HepG2 (cell line): ENCODE measurements around the gene METTL16. TPM values are rescaled to one million over a fixed set of nuclear protein-coding genes. Genes with fewer than 3 reads are reported as not detected.
A peak's percentile ranks its signal among the peaks of the same experiment; 100 is the strongest.

Experiments
- ATRX ChIP-seq: sonication (generic); formaldehyde crosslinking; IDR thresholded peaks from 2 replicates; pipeline ENCODE4 v1.4.0; 2020; ENCODE audit warnings: missing genetic modification reagents, borderline replicate concordance
- HNF1A ChIP-seq, 2 experiments: sonication (generic) in 1 of 2; formaldehyde crosslinking in 1 of 2; IDR thresholded peaks; 2 replicates each; pipeline versions ENCODE4 v1.4.0 to v1.6.1; 2016 to 2020; ENCODE audit warnings: borderline replicate concordance in 1 of 2, low read depth in 1 of 2, mild to moderate bottlenecking in 1 of 2, missing genetic modification reagents in 1 of 2
- HNF4A ChIP-seq: sonication (generic); formaldehyde crosslinking; IDR thresholded peaks from 2 replicates; pipeline ENCODE4 v1.4.0; 2020; ENCODE audit warnings: missing genetic modification reagents
- KDM4B ChIP-seq: sonication (generic); formaldehyde crosslinking; IDR thresholded peaks from 2 replicates; pipeline ENCODE4 v1.4.0; 2020; ENCODE audit warnings: missing genetic modification reagents
- MLLT10 ChIP-seq: sonication (generic); formaldehyde crosslinking; IDR thresholded peaks from 2 replicates; pipeline ENCODE4 v1.4.0; 2020; ENCODE audit warnings: missing genetic modification reagents
- MXI1 ChIP-seq: IDR thresholded peaks from 3 replicates; pipeline ENCODE4 v1.6.1; 2012; ENCODE audit warnings: low read depth, low read length, inconsistent platforms, borderline replicate concordance
- NR0B2 ChIP-seq: sonication (generic); formaldehyde crosslinking; IDR thresholded peaks from 2 replicates; pipeline ENCODE4 v1.4.0; 2020; ENCODE audit warnings: mild to moderate bottlenecking, missing genetic modification reagents
- PCBP1 ChIP-seq: fragments of 200-400 bp; formaldehyde crosslinking; IDR thresholded peaks from 2 replicates; pipeline ENCODE4 v1.6.1; 2017; ENCODE audit warnings: mild to moderate bottlenecking, low read depth, low read length, borderline replicate concordance
- SETDB1 ChIP-seq: sonication (generic); formaldehyde crosslinking; IDR thresholded peaks from 2 replicates; pipeline ENCODE4 v1.5.1; 2020; ENCODE audit warnings: missing genetic modification reagents, mild to moderate bottlenecking, borderline replicate concordance
- SPEN ChIP-seq: sonication (generic); formaldehyde crosslinking; IDR thresholded peaks from 2 replicates; pipeline ENCODE4 v1.5.1; 2020; ENCODE audit warnings: low read depth, mild to moderate bottlenecking, missing genetic modification reagents
- TOPORS ChIP-seq: sonication (generic); formaldehyde crosslinking; IDR thresholded peaks from 2 replicates; pipeline ENCODE4 v1.8.0; 2023; ENCODE audit warnings: mild to moderate bottlenecking, missing genetic modification reagents
- TSC22D2 ChIP-seq: sonication (generic); formaldehyde crosslinking; IDR thresholded peaks from 2 replicates; pipeline ENCODE4 v1.5.1; 2020; ENCODE audit warnings: missing genetic modification reagents, mild to moderate bottlenecking, borderline replicate concordance
- ZBTB38 ChIP-seq: sonication (generic); formaldehyde crosslinking; IDR thresholded peaks from 2 replicates; pipeline ENCODE4 v1.5.1; 2020; ENCODE audit warnings: mild to moderate bottlenecking, missing genetic modification reagents
- ZFP90 ChIP-seq: sonication (generic); formaldehyde crosslinking; IDR thresholded peaks from 2 replicates; pipeline ENCODE4 v1.8.0; 2022; ENCODE audit warnings: missing genetic modification reagents, mild to moderate bottlenecking, inconsistent platforms, borderline replicate concordance
- ZNF292 ChIP-seq: sonication (generic); formaldehyde crosslinking; IDR thresholded peaks from 2 replicates; pipeline ENCODE4 v1.8.1; 2022; ENCODE audit warnings: mild to moderate bottlenecking, low read depth, missing genetic modification reagents, borderline replicate concordance
- ZNF3 ChIP-seq: IDR thresholded peaks from 2 replicates; pipeline ENCODE4 v1.7.0; 2017; ENCODE audit warnings: inconsistent platforms
- ZNF451 ChIP-seq: sonication (generic); formaldehyde crosslinking; IDR thresholded peaks from 2 replicates; pipeline ENCODE4 v1.5.0; 2020; ENCODE audit warnings: mild to moderate bottlenecking, missing genetic modification reagents
- ZNF790 ChIP-seq: sonication (generic); formaldehyde crosslinking; IDR thresholded peaks from 2 replicates; pipeline ENCODE4 v1.8.0; 2022; ENCODE audit warnings: missing genetic modification reagents, mild to moderate bottlenecking, borderline replicate concordance
- ZNF83 ChIP-seq: sonication (generic); formaldehyde crosslinking; IDR thresholded peaks from 2 replicates; pipeline ENCODE4 v1.4.0; 2020; ENCODE audit warnings: missing genetic modification reagents, mild to moderate bottlenecking, borderline replicate concordance
- polyA plus RNA-seq, 8 experiments: library from polyadenylated mRNA; depleted of rRNA in 3 of 8; stranded (reverse) in 7 of 8; unstranded in 1 of 8; fragments of >200 nt; fragmentation: Illumina TruSeq in 4 of 8; extraction: Trizol in 4 of 8; gene quantifications; 2 replicates each; pipeline versions ENCODE4 v1.2.1 to v1.2.3, GENCODE V29; 2011 to 2016; ENCODE audit warnings: low read depth in 4 of 8, missing spikeins in 1 of 8, mixed read lengths in 1 of 8; ENCODE audit not compliant: insufficient read depth in 1 of 8
- total RNA-seq, 5 experiments: library from RNA; depleted of rRNA; stranded (reverse); fragments of >200 nt; fragmentation: Illumina TruSeq; extraction: Trizol; gene quantifications; 2 replicates each; pipeline ENCODE4 v1.2.3, GENCODE V29; 2016; ENCODE audit warnings: low read depth in 1 of 5
- TF ChIP-seq, protein P1 (sequence below): sonication (generic); formaldehyde crosslinking; IDR thresholded peaks from 2 replicates; pipeline ENCODE4 v1.4.0; 2020; ENCODE audit warnings: missing genetic modification reagents

METTL16 gene
- total and polyA plus RNA-seq, 2 of the 13 experiments (the other 11 are each of a cell fraction or from before 2014, with no cell fraction given), result 11.6 to 18.5 TPM

- TF ChIP-seq HNF1A (IDR thresholded peaks at IDR 0.05; ENCODE audit: low read depth) (no peak), HNF1A (CRISPR knock-in tag; IDR thresholded peaks at IDR 0.05; ENCODE audit: borderline replicate concordance) (no peak), ZNF451 (no peak), ZBTB38 (no peak), NR0B2 (CRISPR knock-in tag) (no peak), ZNF790 (CRISPR knock-in tag) (no peak), SETDB1 (CRISPR knock-in tag) (no peak), PCBP1 (no peak), ZFP90 (CRISPR knock-in tag) (no peak), KDM4B (no peak), ZNF3 (no peak), ZNF83 (CRISPR knock-in tag) (no peak), MLLT10 (no peak), HNF4A (CRISPR knock-in tag) (no peak), TOPORS (CRISPR knock-in tag) (0 out of 2 replicates have a peak, but pooled peaks have one; percentile 20), ZNF292 (CRISPR knock-in tag) (no peak), MXI1 (peak; percentile 94; the same call in 2 of the 3 replicates), SPEN (CRISPR knock-in tag) (no peak), ATRX (CRISPR knock-in tag) (no peak), TSC22D2 (CRISPR knock-in tag) (no peak)
- TF ChIP-seq, protein P1, sequence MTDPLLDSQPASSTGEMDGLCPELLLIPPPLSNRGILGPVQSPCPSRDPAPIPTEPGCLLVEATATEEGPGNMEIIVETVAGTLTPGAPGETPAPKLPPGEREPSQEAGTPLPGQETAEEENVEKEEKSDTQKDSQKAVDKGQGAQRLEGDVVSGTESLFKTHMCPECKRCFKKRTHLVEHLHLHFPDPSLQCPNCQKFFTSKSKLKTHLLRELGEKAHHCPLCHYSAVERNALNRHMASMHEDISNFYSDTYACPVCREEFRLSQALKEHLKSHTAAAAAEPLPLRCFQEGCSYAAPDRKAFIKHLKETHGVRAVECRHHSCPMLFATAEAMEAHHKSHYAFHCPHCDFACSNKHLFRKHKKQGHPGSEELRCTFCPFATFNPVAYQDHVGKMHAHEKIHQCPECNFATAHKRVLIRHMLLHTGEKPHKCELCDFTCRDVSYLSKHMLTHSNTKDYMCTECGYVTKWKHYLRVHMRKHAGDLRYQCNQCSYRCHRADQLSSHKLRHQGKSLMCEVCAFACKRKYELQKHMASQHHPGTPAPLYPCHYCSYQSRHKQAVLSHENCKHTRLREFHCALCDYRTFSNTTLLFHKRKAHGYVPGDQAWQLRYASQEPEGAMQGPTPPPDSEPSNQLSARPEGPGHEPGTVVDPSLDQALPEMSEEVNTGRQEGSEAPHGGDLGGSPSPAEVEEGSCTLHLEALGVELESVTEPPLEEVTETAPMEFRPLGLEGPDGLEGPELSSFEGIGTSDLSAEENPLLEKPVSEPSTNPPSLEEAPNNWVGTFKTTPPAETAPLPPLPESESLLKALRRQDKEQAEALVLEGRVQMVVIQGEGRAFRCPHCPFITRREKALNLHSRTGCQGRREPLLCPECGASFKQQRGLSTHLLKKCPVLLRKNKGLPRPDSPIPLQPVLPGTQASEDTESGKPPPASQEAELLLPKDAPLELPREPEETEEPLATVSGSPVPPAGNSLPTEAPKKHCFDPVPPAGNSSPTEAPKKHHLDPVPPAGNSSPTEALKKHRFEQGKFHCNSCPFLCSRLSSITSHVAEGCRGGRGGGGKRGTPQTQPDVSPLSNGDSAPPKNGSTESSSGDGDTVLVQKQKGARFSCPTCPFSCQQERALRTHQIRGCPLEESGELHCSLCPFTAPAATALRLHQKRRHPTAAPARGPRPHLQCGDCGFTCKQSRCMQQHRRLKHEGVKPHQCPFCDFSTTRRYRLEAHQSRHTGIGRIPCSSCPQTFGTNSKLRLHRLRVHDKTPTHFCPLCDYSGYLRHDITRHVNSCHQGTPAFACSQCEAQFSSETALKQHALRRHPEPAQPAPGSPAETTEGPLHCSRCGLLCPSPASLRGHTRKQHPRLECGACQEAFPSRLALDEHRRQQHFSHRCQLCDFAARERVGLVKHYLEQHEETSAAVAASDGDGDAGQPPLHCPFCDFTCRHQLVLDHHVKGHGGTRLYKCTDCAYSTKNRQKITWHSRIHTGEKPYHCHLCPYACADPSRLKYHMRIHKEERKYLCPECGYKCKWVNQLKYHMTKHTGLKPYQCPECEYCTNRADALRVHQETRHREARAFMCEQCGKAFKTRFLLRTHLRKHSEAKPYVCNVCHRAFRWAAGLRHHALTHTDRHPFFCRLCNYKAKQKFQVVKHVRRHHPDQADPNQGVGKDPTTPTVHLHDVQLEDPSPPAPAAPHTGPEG (CRISPR knock-in tag), result no peak; the same call in 1 of the 2 replicates
Observed at GRCh38 chr17:2400877-2401425, 110.7 kb downstream of the METTL16 start, which contains the start of gene MNT (continued).
